ENCODE data around the gene PIGN.

DNA sequence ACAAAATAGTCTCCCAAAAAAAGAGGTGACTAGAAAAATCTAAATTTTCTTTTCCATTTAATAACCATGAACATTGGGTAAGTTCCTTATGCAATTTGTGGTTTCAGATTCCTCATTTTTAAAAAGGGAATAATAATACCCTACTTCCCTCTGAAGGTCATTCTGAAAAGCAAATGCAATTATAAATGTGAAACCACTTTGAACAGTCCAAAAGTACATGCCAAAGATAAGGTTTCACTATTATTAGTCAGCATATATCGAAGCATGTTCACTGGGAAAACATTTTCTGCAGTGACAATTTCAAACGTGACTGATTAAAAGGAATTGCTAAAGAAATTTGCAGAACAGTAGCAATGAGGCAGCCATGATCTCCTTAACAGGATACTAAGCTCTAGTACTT, 193.9 kb downstream of the PIGN start:
- TF ChIP-seq EZH2 (IDR thresholded peaks at IDR 0.05) (no peak), POLR2AphosphoS5 (IDR thresholded peaks at IDR 0.05; ENCODE audit: borderline replicate concordance, low read depth, low read length) (no peak), FOXP2 (optimal IDR thresholded peaks at IDR 0.05; ENCODE audit: control extremely low read depth, extremely low read length, insufficient read depth) (no peak)
